Measurements from ENCODE around the gene GABRD.
A peak's percentile ranks its signal among the peaks of the same experiment; 100 is the strongest.

GABRD gene

GRCh38 chr1:2050461-2050792, 31.3 kb downstream of the GABRD start:
- DNase-seq (ENCODE audit: low read depth, low spot score) = no peak
- H3K27ac ChIP-seq = peak overlapping the region; percentile 21

GRCh38 chr1:2050793-2051682, 31.9 kb downstream of the GABRD start:
- DNase-seq (ENCODE audit: low read depth, low spot score) = no peak
- peak overlapping the region; percentile 21 for H3K27ac ChIP-seq

GRCh38 chr1:2052054-2052679, 33.0 kb downstream of the GABRD start:
- no peak overlapping the region for H3K27ac ChIP-seq
- no peak for DNase-seq (ENCODE audit: low read depth, low spot score)

- DNase-seq (ENCODE audit: low read depth, low spot score) = no peak
- no peak overlapping the region for H3K27ac ChIP-seq
Measured at GRCh38 chr1:2052756-2053155, 33.6 kb downstream of the GABRD start.

GRCh38 chr1:2053217-2053616, 34.1 kb downstream of the GABRD start:
- DNase-seq (ENCODE audit: low read depth, low spot score) = no peak

GRCh38 chr1:2053784-2054376, 34.7 kb downstream of the GABRD start:
- no peak for DNase-seq (ENCODE audit: low read depth, low spot score)
- H3K27ac ChIP-seq = no peak overlapping the region

More at GRCh38 chr1:2053217-2053616, 34.1 kb downstream of the GABRD start:
- no peak overlapping the region for H3K27ac ChIP-seq

GRCh38 chr1:2054560-2054959, 35.4 kb downstream of the GABRD start:
- DNase-seq (ENCODE audit: low read depth, low spot score) = no peak
- H3K27ac ChIP-seq = no peak overlapping the region

GRCh38 chr1:2055911-2056575, 36.9 kb downstream of the GABRD start:
- no peak overlapping the region for H3K27ac ChIP-seq
- DNase-seq (ENCODE audit: low read depth, low spot score) = no peak

- DNase-seq (ENCODE audit: low read depth, low spot score) = no peak
- no peak overlapping the region for H3K27ac ChIP-seq
Measured at GRCh38 chr1:2056955-2057590, 37.9 kb downstream of the GABRD start.

- DNase-seq (ENCODE audit: low read depth, low spot score) = no peak
- no peak overlapping the region for H3K27ac ChIP-seq
Measured at GRCh38 chr1:2059290-2059953, 40.3 kb downstream of the GABRD start.

- DNase-seq (ENCODE audit: low read depth, low spot score) = no peak
- H3K27ac ChIP-seq = no peak overlapping the region
Measured at GRCh38 chr1:2060072-2060471, 40.9 kb downstream of the GABRD start.

GRCh38 chr1:2060535-2060934, 41.4 kb downstream of the GABRD start:
- H3K27ac ChIP-seq = no peak overlapping the region
- DNase-seq (ENCODE audit: low read depth, low spot score) = no peak

- DNase-seq (ENCODE audit: low read depth, low spot score) = no peak
- H3K27ac ChIP-seq = no peak overlapping the region
Measured at GRCh38 chr1:2061065-2061778, 42.1 kb downstream of the GABRD start.

GRCh38 chr1:2065699-2066098, 46.6 kb downstream of the GABRD start:
- DNase-seq (ENCODE audit: low read depth, low spot score) = no peak
- H3K27ac ChIP-seq = no peak overlapping the region

GRCh38 chr1:2067393-2067792, 48.2 kb downstream of the GABRD start:
- DNase-seq (ENCODE audit: low read depth, low spot score) = no peak
- H3K27ac ChIP-seq = no peak overlapping the region

- no peak overlapping the region for H3K27ac ChIP-seq
- no peak for DNase-seq (ENCODE audit: low read depth, low spot score)
Measured at GRCh38 chr1:2067981-2068380, 48.8 kb downstream of the GABRD start.

GRCh38 chr1:2068951-2069350, 49.8 kb downstream of the GABRD start:
- no peak overlapping the region for H3K27ac ChIP-seq
- no peak for DNase-seq (ENCODE audit: low read depth, low spot score)

GRCh38 chr1:2070016-2070415, 50.9 kb downstream of the GABRD start:
- no peak overlapping the region for H3K27ac ChIP-seq
- DNase-seq (ENCODE audit: low read depth, low spot score) = no peak

- no peak for DNase-seq (ENCODE audit: low read depth, low spot score)
- H3K27ac ChIP-seq = no peak overlapping the region
Measured at GRCh38 chr1:2070800-2071530, 51.8 kb downstream of the GABRD start.

Measured in epithelial cell of prostate (primary cell).